Epithelial cell of proximal tubule (primary cell): Measurements from ENCODE around the gene ADCY3. TPM values are rescaled to one million over a fixed set of nuclear protein-coding genes. Genes with fewer than 3 reads are reported as not detected.

ENCODE experiments used
- DNase-seq: peaks from one replicate; pipeline ENCODE4 v3.0.0-alpha.2; 2011; ENCODE audit warnings: low read depth
- H3K4me3 ChIP-seq: 2 replicates; pipeline ENCODE4 v1.5.1; 2011; ENCODE audit warnings: low read depth, mild to moderate bottlenecking, low read length
- total RNA-seq: library from RNA; depleted of rRNA; stranded (reverse); fragments of >200 nt; gene quantifications from 2 replicates; pipeline ENCODE4 v1.2.3, GENCODE V29; 2015
- TF ChIP-seq, protein P1 (sequence below): conservative IDR thresholded peaks from 2 replicates; pipeline ENCODE4 v1.5.1; 2012; ENCODE audit warnings: low read depth, mild to moderate bottlenecking, low read length

The ADCY3 gene
- total RNA-seq, 1 donor from 2014 or later, result 18.7 TPM

DNA sequence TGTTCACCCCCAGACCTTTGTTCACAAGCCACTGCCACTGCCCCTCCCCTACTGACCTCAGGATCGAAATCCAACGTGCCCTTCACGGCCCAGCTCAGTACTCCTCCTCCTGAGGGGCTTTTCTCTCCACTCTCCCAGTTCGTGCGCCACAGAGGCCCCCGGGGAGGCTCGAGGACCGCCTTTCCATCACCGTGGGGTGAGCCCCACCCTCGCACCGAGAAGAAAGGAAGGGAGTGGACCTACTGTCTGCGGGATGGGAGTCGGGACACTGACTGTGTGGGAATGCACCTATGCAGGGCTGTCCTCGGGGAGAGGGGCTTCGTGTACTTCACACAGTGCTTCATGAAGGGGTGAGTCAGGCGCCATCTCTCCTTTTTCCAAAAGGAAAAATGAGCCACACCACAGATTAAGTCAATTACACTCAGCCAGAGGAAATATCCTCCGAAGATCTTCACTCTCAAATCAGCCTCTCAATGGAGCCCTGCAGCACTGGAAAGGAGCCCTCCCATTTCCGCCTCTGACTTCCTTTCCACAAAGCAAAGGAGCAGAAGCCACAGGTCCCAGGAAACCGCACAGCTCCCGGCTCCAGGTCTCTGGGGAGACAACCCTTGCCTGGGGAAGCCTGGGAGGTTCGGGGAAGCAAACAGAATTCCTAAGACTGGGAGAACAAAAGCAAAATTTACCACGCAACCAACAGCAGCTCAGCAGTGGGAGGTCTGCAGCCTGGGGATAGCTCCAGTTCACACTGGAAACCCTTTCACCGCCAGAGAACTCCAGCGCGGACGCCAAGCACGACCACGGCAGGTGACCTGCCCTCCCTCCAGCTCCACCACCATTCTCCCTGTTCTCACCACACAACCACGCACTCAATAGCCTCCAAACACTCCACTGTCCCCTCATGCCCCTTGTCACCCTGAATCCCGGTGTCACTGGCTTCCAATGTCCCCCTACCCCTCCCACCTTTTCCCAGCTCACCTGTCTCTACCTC lies 21.6 kb downstream of the ADCY3 start:
- no peak for DNase-seq
- no peak overlapping the region for H3K4me3 ChIP-seq
- TF ChIP-seq, protein P1, sequence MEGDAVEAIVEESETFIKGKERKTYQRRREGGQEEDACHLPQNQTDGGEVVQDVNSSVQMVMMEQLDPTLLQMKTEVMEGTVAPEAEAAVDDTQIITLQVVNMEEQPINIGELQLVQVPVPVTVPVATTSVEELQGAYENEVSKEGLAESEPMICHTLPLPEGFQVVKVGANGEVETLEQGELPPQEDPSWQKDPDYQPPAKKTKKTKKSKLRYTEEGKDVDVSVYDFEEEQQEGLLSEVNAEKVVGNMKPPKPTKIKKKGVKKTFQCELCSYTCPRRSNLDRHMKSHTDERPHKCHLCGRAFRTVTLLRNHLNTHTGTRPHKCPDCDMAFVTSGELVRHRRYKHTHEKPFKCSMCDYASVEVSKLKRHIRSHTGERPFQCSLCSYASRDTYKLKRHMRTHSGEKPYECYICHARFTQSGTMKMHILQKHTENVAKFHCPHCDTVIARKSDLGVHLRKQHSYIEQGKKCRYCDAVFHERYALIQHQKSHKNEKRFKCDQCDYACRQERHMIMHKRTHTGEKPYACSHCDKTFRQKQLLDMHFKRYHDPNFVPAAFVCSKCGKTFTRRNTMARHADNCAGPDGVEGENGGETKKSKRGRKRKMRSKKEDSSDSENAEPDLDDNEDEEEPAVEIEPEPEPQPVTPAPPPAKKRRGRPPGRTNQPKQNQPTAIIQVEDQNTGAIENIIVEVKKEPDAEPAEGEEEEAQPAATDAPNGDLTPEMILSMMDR, result no peak

DNA sequence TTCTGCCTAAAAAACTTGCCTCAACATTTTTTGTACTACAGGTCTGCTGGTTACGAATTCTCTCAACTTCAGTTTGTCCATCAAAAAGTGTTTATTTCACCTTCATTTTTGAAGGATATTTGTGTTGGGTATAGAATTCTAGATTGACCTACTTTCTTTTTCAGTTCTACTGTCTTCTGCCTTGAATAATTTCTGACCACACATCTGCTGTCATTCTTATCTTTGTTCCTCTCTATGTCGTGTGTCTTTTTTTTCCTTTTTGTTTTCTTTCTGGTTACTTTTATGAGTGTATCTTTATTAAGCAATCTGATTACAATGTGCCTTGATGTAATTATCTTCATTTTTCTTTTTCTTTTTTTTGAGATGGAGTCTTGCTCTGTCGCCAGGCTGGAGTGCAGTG lies 25.3 kb downstream of the ADCY3 start:
- TF ChIP-seq, protein P1, result no peak
- H3K4me3 ChIP-seq, result no peak overlapping the region
- no peak for DNase-seq

DNA sequence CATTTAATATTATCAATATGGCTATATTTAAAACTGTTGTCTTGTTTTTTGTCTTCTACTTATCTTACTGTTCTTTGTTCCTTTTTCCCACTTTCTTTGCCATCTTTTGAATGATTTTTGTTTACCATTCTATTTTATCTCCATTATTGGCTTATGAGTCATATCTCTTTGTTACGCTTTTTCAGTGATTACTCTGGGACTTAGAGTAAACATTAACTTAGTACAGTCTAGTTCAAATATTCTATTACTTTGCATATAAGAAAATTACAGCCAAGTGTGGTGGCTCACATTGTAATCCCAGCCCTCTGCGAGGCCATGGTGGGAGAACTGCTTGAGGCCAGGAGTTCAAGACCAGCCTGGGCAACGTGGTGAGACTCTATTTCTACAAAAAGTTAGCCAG lies 26.1 kb downstream of the ADCY3 start:
- TF ChIP-seq, protein P1, result no peak
- DNase-seq, result no peak
- H3K4me3 ChIP-seq, result no peak overlapping the region

DNA sequence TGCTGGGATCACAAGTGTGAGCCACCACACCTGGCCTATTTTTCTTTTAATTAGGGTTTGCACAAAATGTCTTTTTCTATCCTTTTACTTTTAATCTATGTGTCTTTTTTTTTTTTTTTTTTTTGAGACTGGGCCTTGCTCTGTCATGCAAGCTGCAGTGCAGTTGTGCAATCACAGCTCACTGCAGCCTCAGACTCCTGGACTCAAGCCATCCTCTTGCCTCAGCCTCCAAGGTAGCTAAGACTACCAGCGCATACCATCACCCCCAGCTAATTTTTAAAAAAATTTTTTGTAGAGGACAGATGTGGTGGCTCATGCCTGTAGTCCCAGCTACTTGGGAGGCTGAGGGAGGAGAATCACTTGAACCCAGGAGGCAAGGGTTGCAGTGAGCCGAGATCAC lies 27.1 kb downstream of the ADCY3 start:
- no peak for DNase-seq
- H3K4me3 ChIP-seq, result no peak overlapping the region
- TF ChIP-seq, protein P1, result no peak

DNA sequence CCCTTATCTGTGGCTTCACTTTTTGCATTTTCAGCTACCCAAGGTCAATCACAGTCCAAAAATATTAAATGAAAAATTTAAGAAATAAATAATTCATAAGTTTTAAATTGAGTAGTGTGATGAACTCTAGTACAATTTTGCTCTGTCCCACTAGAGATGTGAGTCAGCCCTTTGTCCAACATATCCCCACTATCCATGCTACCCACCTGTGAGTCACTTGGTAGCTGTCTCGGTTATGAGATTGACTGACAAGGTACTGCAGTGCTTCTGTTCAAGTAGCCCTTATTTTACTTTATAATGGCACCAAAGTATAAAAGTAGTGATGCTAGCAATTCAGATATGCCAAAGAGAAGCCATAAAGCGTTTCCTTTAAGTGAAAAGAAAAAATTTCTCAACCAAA lies 28.8 kb downstream of the ADCY3 start:
- no peak overlapping the region for H3K4me3 ChIP-seq
- no peak for DNase-seq
- TF ChIP-seq, protein P1, result no peak

DNA sequence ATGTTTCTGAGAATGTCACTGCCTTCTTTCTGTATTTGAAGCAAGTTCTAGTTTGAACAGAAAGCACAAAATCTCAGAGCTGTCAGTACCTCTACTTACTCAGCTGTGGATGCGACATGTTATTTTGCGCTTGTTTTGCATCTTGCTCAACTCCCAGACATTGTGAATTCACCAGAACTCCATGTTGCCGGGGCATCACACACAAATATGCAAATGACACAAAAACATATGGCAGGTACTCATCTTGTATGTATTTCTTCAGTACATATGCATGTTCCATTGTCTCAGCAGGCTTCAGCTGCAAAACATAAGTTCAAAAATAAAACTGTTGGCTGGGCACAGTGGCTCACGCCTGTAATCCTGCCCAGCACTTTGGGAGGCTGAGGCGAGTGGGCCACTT lies 30.8 kb downstream of the ADCY3 start:
- TF ChIP-seq, protein P1, result no peak
- H3K4me3 ChIP-seq, result no peak overlapping the region

DNA sequence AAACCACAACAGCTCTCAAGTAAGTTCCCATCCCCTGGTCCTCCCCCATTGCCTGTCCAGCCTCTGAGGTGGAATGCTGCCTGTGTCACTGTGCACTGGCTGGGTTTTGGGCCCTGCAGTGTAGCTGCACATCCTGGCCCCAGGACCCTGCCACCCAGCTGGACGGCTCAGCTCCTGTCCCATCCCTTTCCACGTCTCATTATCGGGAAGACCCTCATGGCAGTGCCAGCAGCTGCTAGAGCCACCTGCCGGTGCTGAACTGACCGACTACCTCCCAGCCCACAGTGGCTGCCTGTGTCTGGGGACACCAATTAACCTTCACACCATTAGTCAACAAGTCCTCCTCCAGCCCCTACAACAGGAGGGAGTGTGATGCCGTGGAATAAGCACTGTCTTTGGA lies 31.9 kb downstream of the ADCY3 start:
- DNase-seq, result no peak
- no peak overlapping the region for H3K4me3 ChIP-seq
- TF ChIP-seq, protein P1, result no peak

More for the DNA sequence above, 30.8 kb downstream of the ADCY3 start:
- no peak for DNase-seq
